Activated T-cell treated with anti-CD3 and anti-CD28 coated beads, Interleukin-2, amount 50 U/mL, for 72 hours (primary cell): ENCODE measurements around the gene KCNG2. TPM values are rescaled to one million over a fixed set of nuclear protein-coding genes. Genes with fewer than 3 reads are reported as not detected.

ENCODE experiments used
- ATAC-seq, 2 donors: fragments of 150-1000 bp; cut with Tn5 transposase; replicated peaks in 1 of 2; 2 replicates each; pipeline ENCODE4 v1.10.0; 2021; ENCODE audit warnings: moderate library complexity in 2 of 2, mild to moderate bottlenecking in 1 of 2
- DNase-seq, 2 donors: peaks; one replicate each; pipeline ENCODE4 v3.0.0; 2021 to 2022; ENCODE audit warnings: mixed read lengths in 1 of 2
- H3K27ac Mint-ChIP-seq: one replicate; pipeline ENCODE4 v1.8.0; 2022; ENCODE audit warnings: mild to moderate bottlenecking, moderate library complexity, mixed read lengths
- H3K27me3 Mint-ChIP-seq: one replicate; pipeline ENCODE4 v1.8.0; 2022; ENCODE audit warnings: low read depth, mixed read lengths
- H3K36me3 Mint-ChIP-seq, 2 donors: one replicate each; pipeline ENCODE4 v1.8.0; 2022; ENCODE audit warnings: mixed read lengths in 2 of 2, mild to moderate bottlenecking in 1 of 2; ENCODE audit not compliant: insufficient read depth in 2 of 2
- H3K4me1 Mint-ChIP-seq: one replicate; pipeline ENCODE4 v1.8.0; 2022; ENCODE audit warnings: low read depth, mixed read lengths
- H3K4me3 Mint-ChIP-seq, 2 donors: one replicate each; pipeline ENCODE4 v1.8.0; 2022; ENCODE audit warnings: mild to moderate bottlenecking in 2 of 2, mixed read lengths in 2 of 2, moderate library complexity in 2 of 2
- H3K9me3 Mint-ChIP-seq, 2 donors: one replicate each; pipeline ENCODE4 v1.8.0; 2022; ENCODE audit warnings: mixed read lengths in 2 of 2
- total RNA-seq, 2 donors: library from RNA; stranded (reverse); gene quantifications; one replicate each; pipeline ENCODE4 v1.2.3, GENCODE V29; 2022

Gene KCNG2
- total RNA-seq, 2 donors from 2014 or later, result not detected

DNA sequence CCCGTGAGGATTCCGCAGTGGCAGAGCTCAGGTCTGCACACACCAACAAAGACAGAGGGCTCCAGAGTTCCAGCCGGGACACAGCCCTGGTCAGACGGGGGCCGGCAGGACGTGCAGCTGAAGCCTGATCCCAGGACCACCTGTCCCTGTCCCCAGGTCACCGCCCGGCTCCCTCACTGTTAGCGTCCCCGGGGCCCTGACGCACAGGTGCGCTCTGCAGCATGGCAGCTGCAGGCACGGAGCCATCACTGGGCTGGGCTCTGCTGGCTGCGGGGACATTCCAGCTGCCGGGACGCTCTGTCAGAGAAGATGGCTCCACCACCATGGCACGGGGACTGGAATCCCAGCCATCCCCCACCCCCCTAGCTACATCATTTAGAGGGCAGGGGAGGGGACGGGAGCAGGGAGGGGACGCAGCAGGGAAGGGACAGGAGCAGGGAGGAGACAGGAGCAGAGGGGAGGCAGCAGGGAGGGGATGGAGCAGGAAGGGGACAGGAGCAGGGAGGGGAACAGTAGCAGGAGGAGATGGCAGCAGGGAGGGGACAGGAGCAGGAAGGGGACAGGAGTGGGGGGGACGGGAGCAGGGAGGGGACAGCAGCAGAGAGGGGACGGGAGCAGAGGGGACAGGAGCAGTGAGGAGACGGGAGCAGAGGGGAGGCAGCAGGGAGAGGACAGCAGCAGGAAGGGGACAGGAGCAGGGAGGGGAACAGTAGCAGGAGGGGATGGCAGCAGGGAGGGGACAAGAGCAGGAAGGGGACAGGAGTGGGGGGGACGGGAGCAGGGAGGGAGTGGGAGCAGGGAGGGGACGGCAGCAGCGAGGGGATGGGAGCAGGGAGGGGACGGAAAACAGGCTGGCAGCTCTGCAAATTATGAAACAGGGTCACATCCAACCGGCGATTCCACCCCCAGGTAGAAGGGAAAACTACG lies 113.9 kb downstream of the KCNG2 start:
- H3K4me1 Mint-ChIP-seq, result peaks cover 24% of the 10 kb centered on the region
- no peak for DNase-seq
- H3K27ac Mint-ChIP-seq, result no peak overlapping the region
- H3K27me3 Mint-ChIP-seq, result no peaks in the 10 kb centered on the region
- no peak overlapping the region for H3K4me3 Mint-ChIP-seq
- no peaks in the 10 kb centered on the region for H3K9me3 Mint-ChIP-seq
- peaks cover 15 to 17% of the 10 kb centered on the region in 2 donors for H3K36me3 Mint-ChIP-seq
- ATAC-seq, result no peak

DNA sequence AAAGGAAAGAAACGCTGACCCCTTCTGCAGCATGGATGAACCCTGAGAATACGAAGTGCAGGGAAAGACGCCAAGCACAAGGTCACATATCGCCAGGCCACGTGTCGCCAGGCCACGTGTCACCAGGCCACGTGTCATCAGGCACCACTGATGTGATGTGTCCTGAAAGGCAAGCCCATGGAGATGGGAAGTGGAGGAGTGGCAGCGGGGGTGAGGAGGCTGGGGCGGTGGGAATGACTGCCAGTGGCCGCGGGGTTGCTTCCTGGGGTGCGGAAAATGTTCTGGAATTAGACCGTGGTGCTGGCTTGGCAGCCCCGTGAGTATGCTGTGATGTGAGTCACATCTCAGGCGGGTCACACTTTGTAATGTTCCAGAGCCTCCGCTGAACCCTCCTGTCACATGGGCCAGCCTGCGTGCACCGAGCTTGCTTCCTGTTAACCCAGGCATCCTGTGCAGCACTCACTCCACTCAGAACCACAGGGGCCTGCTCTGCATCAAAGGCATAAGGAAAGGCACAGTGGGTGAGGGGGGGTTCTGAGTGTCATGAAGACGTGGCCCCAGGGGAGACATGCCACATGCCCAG lies 114.8 kb downstream of the KCNG2 start:
- ATAC-seq (peak; percentile 83 to 89), DNase-seq (peak; percentile 49 to 54)
- Mint-ChIP-seq H3K4me1 (peaks cover 24% of the 10 kb centered on the region), H3K36me3 (peaks cover 17% of the 10 kb centered on the region in 2 donors), H3K27ac (no peak overlapping the region), H3K4me3 (no peak overlapping the region), H3K27me3 (no peaks in the 10 kb centered on the region), H3K9me3 (no peaks in the 10 kb centered on the region)

- H3K27ac Mint-ChIP-seq, result no peak overlapping the region
- DNase-seq (no peak), ATAC-seq (peak; percentile 14 to 29)
- no peaks in the 10 kb centered on the region for H3K27me3 Mint-ChIP-seq
- H3K4me1 Mint-ChIP-seq, result peaks cover 24% of the 10 kb centered on the region
- H3K9me3 Mint-ChIP-seq, result no peaks in the 10 kb centered on the region
- peaks cover 16 to 21% of the 10 kb centered on the region in 2 donors for H3K36me3 Mint-ChIP-seq
- peak overlapping the region in 1 of 2 donors; percentile 23 for H3K4me3 Mint-ChIP-seq
Observed at GRCh38 chr18:79912994-79913831, 115.5 kb downstream of the KCNG2 start.

DNA sequence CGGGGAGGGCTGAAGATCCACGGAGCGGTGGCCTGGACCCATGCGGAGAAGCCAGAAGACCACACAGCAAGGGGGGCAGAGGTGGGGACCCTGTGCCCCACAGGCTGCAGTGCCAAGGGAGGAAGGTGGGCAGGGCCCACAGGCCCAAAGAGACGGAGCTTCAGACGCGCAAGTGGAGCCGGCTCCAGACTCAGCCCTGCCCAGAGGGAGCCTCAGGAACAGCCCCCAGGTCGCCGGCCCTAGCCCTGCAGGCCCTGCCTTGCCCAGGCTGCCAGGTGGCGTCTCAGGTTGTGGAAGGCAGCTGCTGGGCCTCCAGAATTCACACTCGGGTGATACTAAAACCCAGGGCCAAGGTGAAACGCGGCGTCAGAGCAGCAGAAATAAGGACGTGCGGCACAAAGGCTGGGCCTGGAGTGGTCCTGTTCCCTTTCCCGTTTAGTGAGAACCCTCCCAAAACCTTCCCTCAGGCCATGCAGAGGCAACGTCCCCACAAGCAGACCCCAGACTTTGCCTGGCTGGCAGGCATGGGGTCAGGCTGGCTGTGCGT lies 116.9 kb downstream of the KCNG2 start:
- ATAC-seq (no peak), DNase-seq (no peak)
- peaks cover 24% of the 10 kb centered on the region for H3K4me1 Mint-ChIP-seq
- peak overlapping the region; percentile 14 for H3K27ac Mint-ChIP-seq
- H3K4me3 Mint-ChIP-seq, result peak overlapping the region in 1 of 2 donors; percentile 31
- H3K9me3 Mint-ChIP-seq, result no peaks in the 10 kb centered on the region
- no peaks in the 10 kb centered on the region for H3K27me3 Mint-ChIP-seq
- H3K36me3 Mint-ChIP-seq, result peaks cover 11 to 15% of the 10 kb centered on the region in 2 donors

DNA sequence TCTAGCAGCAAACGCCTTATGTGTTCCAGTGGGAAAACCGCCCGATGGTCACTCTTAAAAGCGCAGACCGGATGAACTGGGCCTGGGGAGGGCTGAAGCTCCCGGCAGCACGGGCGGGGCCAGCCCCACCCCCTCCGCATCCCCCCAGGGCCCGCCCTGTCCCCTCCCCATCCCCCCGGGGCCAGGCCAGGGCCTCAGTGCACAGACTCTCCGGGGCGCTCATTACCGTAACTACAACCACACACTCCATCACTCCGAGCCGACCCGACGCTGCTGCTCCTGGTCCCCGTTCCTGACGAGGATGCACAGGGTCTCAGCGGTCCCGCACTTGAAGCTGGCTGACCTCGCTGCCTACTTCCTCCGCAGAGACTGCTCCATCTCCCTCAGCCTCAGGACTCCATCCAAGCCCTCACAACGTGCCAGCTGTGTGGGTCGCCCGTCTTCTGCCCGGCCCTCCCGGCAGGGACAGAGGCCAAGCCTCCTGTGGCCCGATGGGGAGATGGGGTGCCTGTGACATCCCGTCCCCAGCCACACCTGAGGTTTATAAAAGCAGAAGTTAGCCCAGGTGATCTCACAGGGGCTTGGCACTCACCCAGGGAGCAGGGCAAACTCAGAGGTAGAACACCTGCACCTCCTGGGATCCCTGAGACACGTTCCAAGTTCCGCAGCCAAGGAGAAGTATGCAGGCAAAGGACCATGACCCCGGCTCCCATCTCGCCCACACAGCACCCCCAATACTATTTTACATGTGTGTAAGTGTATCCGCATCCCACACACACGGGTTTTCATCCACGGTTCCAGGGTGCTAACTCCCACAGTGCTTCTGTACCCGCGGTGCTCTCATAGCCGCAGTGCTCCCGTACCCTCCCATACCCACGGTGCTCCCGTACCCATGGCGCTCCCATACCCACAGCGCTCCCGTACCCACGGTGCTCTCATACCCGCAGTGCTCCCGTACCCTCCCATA lies 117.7 kb downstream of the KCNG2 start:
- DNase-seq (no peak), ATAC-seq (no peak)
- Mint-ChIP-seq H3K4me1 (peaks cover 22% of the 10 kb centered on the region), H3K36me3 (peaks cover 11 to 15% of the 10 kb centered on the region in 2 donors), H3K4me3 (no peak overlapping the region), H3K27me3 (no peaks in the 10 kb centered on the region), H3K27ac (no peak overlapping the region), H3K9me3 (no peaks in the 10 kb centered on the region)

GRCh38 chr18:79916128-79916494 lies 118.4 kb downstream of the KCNG2 start:
- Mint-ChIP-seq H3K4me1 (peaks cover 17% of the 10 kb centered on the region), H3K36me3 (peaks cover 11 to 15% of the 10 kb centered on the region in 2 donors), H3K4me3 (no peak overlapping the region), H3K27me3 (no peaks in the 10 kb centered on the region), H3K27ac (no peak overlapping the region), H3K9me3 (no peaks in the 10 kb centered on the region)
- DNase-seq (no peak), ATAC-seq (no peak)

DNA sequence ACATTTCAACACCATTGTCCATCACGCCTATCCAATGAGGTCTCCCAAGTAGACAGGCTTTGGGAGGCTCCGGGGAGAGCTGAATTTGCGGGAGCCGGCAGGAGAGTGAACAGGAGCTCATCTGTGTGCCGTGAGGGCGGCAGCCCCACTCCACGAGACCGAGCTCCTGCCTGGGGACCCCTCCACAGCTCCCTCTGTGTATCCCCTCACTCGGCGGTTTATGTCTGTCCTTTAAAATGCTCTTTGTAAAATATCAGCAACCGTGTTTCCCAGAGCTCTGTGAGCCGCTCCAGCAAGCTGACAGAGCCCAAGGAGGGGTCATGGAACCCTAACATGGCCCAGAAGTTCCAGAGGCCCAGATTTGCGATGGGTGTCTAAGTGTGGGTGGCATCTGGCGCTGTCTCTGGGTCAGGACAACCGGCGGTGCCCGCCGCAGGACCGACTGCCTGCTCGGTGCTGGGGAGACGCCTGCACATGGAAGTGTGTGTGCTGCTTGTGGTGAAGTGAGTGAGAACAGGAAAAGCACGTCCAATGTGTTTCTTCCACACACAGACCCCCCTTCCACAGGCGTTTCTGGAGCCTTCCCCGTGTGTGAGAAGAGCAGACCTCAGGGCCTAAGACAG lies 118.9 kb downstream of the KCNG2 start:
- DNase-seq (no peak), ATAC-seq (no peak)
- H3K4me1 Mint-ChIP-seq, result peaks cover 17% of the 10 kb centered on the region
- H3K27ac Mint-ChIP-seq, result no peak overlapping the region
- H3K27me3 Mint-ChIP-seq, result no peaks in the 10 kb centered on the region
- no peaks in the 10 kb centered on the region for H3K9me3 Mint-ChIP-seq
- H3K36me3 Mint-ChIP-seq, result peaks cover 11 to 15% of the 10 kb centered on the region in 2 donors
- H3K4me3 Mint-ChIP-seq, result no peak overlapping the region

GRCh38 chr18:79917169-79917852 lies 119.6 kb downstream of the KCNG2 start:
- Mint-ChIP-seq H3K36me3 (peaks cover 10 to 12% of the 10 kb centered on the region in 2 donors), H3K4me1 (peaks cover 17% of the 10 kb centered on the region), H3K27ac (no peak overlapping the region), H3K4me3 (no peak overlapping the region), H3K9me3 (no peaks in the 10 kb centered on the region), H3K27me3 (no peaks in the 10 kb centered on the region)
- ATAC-seq (no peak), DNase-seq (no peak)

DNA sequence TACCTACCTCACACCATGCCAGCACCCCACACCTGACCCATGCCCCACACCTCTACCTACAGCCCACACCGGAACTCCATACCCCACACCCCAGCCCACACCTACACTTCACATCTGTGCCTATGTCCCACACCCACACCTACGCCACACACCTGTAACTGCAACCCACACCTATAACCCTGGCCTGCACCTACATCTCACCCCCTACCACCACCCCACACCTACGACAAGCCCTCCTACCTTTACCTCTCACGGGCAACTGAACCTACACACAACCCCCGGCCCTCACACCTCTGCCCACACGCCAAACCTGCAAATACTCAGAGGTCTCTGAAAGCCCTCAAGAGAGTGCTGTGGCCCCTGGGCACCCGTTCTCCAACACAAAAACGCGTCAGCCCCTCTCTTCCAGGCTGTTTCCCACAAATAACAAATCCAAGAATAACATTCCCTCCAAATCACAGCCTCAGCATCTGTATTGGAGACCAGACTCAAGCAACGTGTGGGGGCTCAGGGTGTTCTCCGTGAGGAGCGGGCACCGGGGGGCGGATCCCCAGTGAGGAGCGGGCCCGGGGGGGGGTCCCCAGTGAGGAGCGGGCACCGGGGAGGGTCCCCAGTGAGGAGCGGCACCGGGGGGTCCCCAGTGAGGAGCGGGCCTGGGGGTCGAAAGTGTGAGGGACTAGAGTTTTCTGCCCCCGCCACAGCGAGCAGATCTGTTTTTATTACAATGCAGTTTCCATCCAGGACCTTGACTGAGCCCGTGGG lies 120.3 kb downstream of the KCNG2 start:
- no peak for ATAC-seq
- H3K27me3 Mint-ChIP-seq, result no peaks in the 10 kb centered on the region
- no peaks in the 10 kb centered on the region for H3K9me3 Mint-ChIP-seq

DNA sequence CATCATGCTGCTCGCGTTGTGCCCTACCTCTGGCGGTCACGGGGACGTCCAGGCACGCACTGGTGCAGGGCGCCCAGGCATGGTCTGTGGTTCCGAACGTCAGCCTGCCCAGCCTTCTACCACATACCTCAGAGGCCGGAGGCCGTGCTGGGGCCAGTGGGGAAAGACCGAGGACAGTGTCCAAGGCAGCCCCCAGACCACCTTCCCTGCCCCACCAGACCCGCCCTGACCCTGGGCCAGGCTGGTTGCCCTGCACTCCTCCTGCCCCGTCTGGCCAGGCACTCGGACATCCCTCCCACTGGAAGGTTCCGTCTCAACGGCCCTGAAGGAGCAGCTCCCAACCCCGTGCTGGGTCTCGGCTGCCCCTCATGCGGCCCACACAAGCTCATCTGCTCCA lies 120.9 kb downstream of the KCNG2 start:
- no peak for DNase-seq
- Mint-ChIP-seq H3K4me1 (peaks cover 9% of the 10 kb centered on the region), H3K27me3 (no peaks in the 10 kb centered on the region), H3K4me3 (no peak overlapping the region), H3K9me3 (no peaks in the 10 kb centered on the region), H3K27ac (no peak overlapping the region), H3K36me3 (peaks cover 10 to 14% of the 10 kb centered on the region in 2 donors)
- no peak for ATAC-seq

More for the DNA sequence above, 120.3 kb downstream of the KCNG2 start:
- peaks cover 10 to 12% of the 10 kb centered on the region in 2 donors for H3K36me3 Mint-ChIP-seq
- peaks cover 15% of the 10 kb centered on the region for H3K4me1 Mint-ChIP-seq
- no peak overlapping the region for H3K27ac Mint-ChIP-seq
- no peak for DNase-seq
- H3K4me3 Mint-ChIP-seq, result no peak overlapping the region

DNA sequence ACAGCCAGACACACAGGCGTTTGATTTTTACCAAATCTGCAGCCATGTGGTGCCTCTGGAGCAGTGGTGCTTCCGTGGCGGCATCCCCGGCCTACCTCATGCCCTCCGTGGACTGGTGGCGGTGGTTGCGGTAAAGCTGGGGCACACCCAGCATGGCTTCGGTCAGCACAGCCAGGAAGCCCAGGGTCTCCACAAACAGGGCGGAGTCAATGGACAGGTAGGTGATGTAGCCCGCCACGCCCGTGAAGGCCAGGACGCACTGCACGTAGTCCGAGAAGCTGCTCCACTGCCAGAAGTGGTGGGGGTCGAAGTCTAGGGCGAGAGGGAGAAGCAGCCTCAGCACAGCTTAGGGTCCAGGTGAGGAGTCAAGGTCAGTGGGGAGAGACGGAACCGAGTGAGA lies 121.4 kb downstream of the KCNG2 start:
- ATAC-seq, result no peak
- peaks cover 4% of the 10 kb centered on the region for H3K4me1 Mint-ChIP-seq
- H3K36me3 Mint-ChIP-seq, result peaks cover 13 to 14% of the 10 kb centered on the region in 2 donors
- H3K4me3 Mint-ChIP-seq, result no peak overlapping the region
- DNase-seq, result no peak
- H3K27ac Mint-ChIP-seq, result no peak overlapping the region
- no peaks in the 10 kb centered on the region for H3K27me3 Mint-ChIP-seq
- H3K9me3 Mint-ChIP-seq, result no peaks in the 10 kb centered on the region
